ENCODE results near the gene FHOD3. TPM values are rescaled to one million over a fixed set of nuclear protein-coding genes. Genes with fewer than 3 reads are reported as not detected.

FHOD3 gene
- polyA plus RNA-seq, 4 donors = 0.22 to 8.1 (median 1.9) TPM

- FAIRE-seq (no peak), DNase-seq (no peak)
- Histone ChIP-seq H3K4me3 (ENCODE audit: low read depth in 1 of 3, low read length in 3 of 3) (no peak overlapping the region), H3K9me3 (ENCODE audit: control insufficient read depth in 2 of 2, insufficient read depth in 1 of 2, low read depth in 1 of 2, low read length in 1 of 2) (no peaks in the 10 kb centered on the region), H3K36me3 (ENCODE audit: control insufficient read depth in 3 of 3, insufficient read depth in 2 of 3, low read depth in 1 of 3, low read length in 3 of 3) (no peaks in the 10 kb centered on the region), H3K27ac (ENCODE audit: low read depth in 1 of 3, low read length in 2 of 3) (no peak overlapping the region), H3K27me3 (ENCODE audit: control insufficient read depth in 3 of 3, insufficient read depth in 3 of 3, low read length in 3 of 3) (peaks cover 0 to 11% (median 5%) of the 10 kb centered on the region in 3 donors), H3K4me1 (ENCODE audit: control insufficient read depth in 3 of 3, insufficient read depth in 2 of 3, low read depth in 1 of 3, low read length in 2 of 3) (no peaks in the 10 kb centered on the region)
- WGBS, 3 donors = 72 to 77% (median 74%) methylated on average over 7 of the region's 7 CpGs
Measured at GRCh38 chr18:36308711-36309435, 11.4 kb downstream of the FHOD3 start.

- no peaks in the 10 kb centered on the region for H3K9me3 ChIP-seq (ENCODE audit: control insufficient read depth in 2 of 2, insufficient read depth in 1 of 2, low read depth in 1 of 2, low read length in 1 of 2)
- 63 to 65% (median 63%) methylated on average over 11 of the region's 11 CpGs for WGBS, 3 donors
- FAIRE-seq = no peak
Measured at GRCh38 chr18:36309436-36310391, 12.2 kb downstream of the FHOD3 start.

DNA sequence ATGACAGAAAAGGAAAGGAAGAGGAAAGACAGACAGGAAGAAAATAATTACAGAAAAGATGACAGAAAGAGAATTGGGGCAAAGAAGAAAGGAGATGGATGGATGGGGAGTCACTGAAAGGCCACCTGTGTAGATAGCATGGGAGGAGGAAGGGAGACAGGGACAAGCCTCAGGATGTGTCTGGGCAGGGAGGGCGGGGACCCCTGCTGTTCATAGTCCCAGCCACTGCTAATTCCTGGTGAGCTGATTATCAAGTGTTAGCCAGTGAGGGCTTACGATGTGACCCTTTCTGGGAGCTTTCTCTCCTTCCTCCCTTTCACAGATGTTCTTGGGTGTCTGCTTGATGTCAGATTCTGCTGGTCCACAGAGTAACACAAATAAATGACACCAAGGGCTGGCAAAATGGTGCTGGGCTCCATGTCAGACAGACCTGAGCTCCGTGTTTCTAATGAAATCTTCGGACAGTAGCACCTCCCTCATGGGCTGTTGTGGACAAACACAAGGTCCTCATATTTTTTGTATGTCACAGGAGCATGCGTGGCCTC is 13.6 kb downstream of the FHOD3 start:
- Histone ChIP-seq H3K27ac (ENCODE audit: low read depth in 1 of 3, low read length in 2 of 3) (no peak overlapping the region), H3K36me3 (ENCODE audit: control insufficient read depth in 3 of 3, insufficient read depth in 2 of 3, low read depth in 1 of 3, low read length in 3 of 3) (no peaks in the 10 kb centered on the region), H3K27me3 (ENCODE audit: control insufficient read depth in 3 of 3, insufficient read depth in 3 of 3, low read length in 3 of 3) (peaks cover 0 to 8% (median 4%) of the 10 kb centered on the region in 3 donors), H3K4me1 (ENCODE audit: control insufficient read depth in 3 of 3, insufficient read depth in 2 of 3, low read depth in 1 of 3, low read length in 2 of 3) (no peaks in the 10 kb centered on the region), H3K9me3 (ENCODE audit: control insufficient read depth in 2 of 2, insufficient read depth in 1 of 2, low read depth in 1 of 2, low read length in 1 of 2) (no peaks in the 10 kb centered on the region), H3K4me3 (ENCODE audit: low read depth in 1 of 3, low read length in 3 of 3) (no peak overlapping the region)
- FAIRE-seq = no peak
- WGBS, 3 donors = 75 to 84% (median 83%) methylated on average over 5 of the region's 5 CpGs
- no peak for DNase-seq

More at GRCh38 chr18:36309436-36310391, 12.2 kb downstream of the FHOD3 start:
- Histone ChIP-seq H3K27ac (ENCODE audit: low read depth in 1 of 3, low read length in 2 of 3) (no peak overlapping the region), H3K4me3 (ENCODE audit: low read depth in 1 of 3, low read length in 3 of 3) (no peak overlapping the region), H3K27me3 (ENCODE audit: control insufficient read depth in 3 of 3, insufficient read depth in 3 of 3, low read length in 3 of 3) (peaks cover 0 to 11% (median 5%) of the 10 kb centered on the region in 3 donors), H3K36me3 (ENCODE audit: control insufficient read depth in 3 of 3, insufficient read depth in 2 of 3, low read depth in 1 of 3, low read length in 3 of 3) (no peaks in the 10 kb centered on the region), H3K4me1 (ENCODE audit: control insufficient read depth in 3 of 3, insufficient read depth in 2 of 3, low read depth in 1 of 3, low read length in 2 of 3) (no peaks in the 10 kb centered on the region)
- no peak for DNase-seq

DNA sequence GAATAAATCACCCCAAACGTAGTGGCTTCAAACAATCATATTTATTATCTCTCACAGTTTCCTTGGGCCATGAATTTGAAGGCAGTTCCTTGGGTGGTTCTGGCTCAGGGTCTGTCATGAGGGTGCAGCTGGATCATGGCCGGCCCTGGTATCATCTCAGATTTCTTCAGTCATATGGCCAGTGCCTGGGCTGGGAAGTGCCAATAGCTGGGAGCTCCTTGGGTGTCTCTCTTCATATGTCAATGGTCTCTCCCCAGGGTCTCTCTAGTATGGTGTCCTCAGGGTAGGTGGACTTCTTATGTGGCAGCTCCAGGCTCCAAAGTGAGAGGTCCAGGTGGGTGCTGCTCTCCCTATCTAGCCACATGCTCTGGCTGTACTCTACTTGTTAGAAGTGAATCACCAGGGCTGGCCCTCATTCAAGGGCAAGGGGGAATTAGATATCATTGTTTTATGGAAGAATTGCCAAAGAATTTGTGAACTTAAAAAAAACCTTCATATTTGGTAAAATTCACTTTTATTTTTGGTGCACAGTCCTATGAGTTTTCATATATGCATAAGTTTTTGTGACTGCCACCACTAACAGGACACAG is 15.4 kb downstream of the FHOD3 start:
- Histone ChIP-seq H3K36me3 (ENCODE audit: control insufficient read depth in 3 of 3, insufficient read depth in 2 of 3, low read depth in 1 of 3, low read length in 3 of 3) (no peaks in the 10 kb centered on the region), H3K4me1 (ENCODE audit: control insufficient read depth in 3 of 3, insufficient read depth in 2 of 3, low read depth in 1 of 3, low read length in 2 of 3) (no peaks in the 10 kb centered on the region), H3K27ac (ENCODE audit: low read depth in 1 of 3, low read length in 2 of 3) (no peak overlapping the region), H3K9me3 (ENCODE audit: control insufficient read depth in 2 of 2, insufficient read depth in 1 of 2, low read depth in 1 of 2, low read length in 1 of 2) (no peaks in the 10 kb centered on the region), H3K4me3 (ENCODE audit: low read depth in 1 of 3, low read length in 3 of 3) (no peak overlapping the region), H3K27me3 (ENCODE audit: control insufficient read depth in 3 of 3, insufficient read depth in 3 of 3, low read length in 3 of 3) (peaks cover 0 to 8% (median 4%) of the 10 kb centered on the region in 3 donors)
- no peak for FAIRE-seq
- 78 to 81% (median 79%) methylated on average over 2 of the region's 2 CpGs for WGBS, 3 donors
- no peak for DNase-seq

DNA sequence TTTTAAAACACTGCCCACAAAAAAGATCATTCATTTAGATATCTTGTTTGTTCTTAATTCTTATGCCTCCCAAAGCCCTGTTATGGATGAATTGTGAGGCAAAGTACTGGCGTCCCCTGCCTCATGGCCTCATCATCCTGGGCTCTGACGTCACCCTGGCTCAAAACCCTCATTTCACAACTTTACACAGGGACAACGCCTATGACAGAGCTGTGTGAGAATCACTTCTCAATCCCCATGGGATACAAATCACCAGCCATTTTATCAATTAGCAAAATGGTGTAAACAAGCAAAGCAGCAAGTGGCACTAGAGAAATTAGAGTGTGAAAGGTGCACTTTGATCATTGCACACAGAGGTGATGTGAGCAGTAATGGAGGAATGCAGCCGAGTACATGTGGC is 16.6 kb downstream of the FHOD3 start:
- no peaks in the 10 kb centered on the region for H3K9me3 ChIP-seq (ENCODE audit: control insufficient read depth in 2 of 2, insufficient read depth in 1 of 2, low read depth in 1 of 2, low read length in 1 of 2)
- H3K27me3 ChIP-seq (ENCODE audit: control insufficient read depth in 3 of 3, insufficient read depth in 3 of 3, low read length in 3 of 3) = peaks cover 0 to 4% (median 4%) of the 10 kb centered on the region in 3 donors
- DNase-seq = no peak
- FAIRE-seq = no peak
- H3K4me1 ChIP-seq (ENCODE audit: control insufficient read depth in 3 of 3, insufficient read depth in 2 of 3, low read depth in 1 of 3, low read length in 2 of 3) = no peaks in the 10 kb centered on the region
- WGBS, 3 donors = 63 to 72% (median 70%) methylated on average over 4 of the region's 4 CpGs
- no peak overlapping the region for H3K4me3 ChIP-seq (ENCODE audit: low read depth in 1 of 3, low read length in 3 of 3)
- no peak overlapping the region for H3K27ac ChIP-seq (ENCODE audit: low read depth in 1 of 3, low read length in 2 of 3)
- no peaks in the 10 kb centered on the region for H3K36me3 ChIP-seq (ENCODE audit: control insufficient read depth in 3 of 3, insufficient read depth in 2 of 3, low read depth in 1 of 3, low read length in 3 of 3)

DNA sequence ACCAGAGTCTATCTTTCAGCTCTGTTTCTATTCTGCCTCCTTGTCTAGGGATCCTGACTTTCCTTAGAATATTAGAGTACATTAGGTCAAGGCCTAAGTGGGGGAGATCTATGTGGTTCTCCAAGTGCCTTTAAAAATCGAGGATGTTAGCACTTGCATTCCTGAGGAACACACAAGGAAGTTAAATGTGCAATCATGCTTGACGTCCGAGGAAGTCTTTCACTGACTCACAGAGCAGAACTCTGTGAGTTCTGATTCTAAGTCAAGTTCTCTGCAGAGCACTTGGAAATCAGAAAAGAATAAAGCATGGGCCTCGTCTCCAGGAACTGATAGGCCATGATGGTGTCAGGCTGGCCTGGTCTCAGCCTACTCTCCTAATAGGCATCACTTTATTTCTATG is 17.2 kb downstream of the FHOD3 start:
- H3K27me3 ChIP-seq (ENCODE audit: control insufficient read depth in 3 of 3, insufficient read depth in 3 of 3, low read length in 3 of 3) = peaks cover 0 to 3% (median under 1%) of the 10 kb centered on the region in 3 donors
- H3K4me3 ChIP-seq (ENCODE audit: low read depth in 1 of 3, low read length in 3 of 3) = no peak overlapping the region
- no peaks in the 10 kb centered on the region for H3K9me3 ChIP-seq (ENCODE audit: control insufficient read depth in 2 of 2, insufficient read depth in 1 of 2, low read depth in 1 of 2, low read length in 1 of 2)
- FAIRE-seq (no peak), DNase-seq (no peak)
- no peak overlapping the region for H3K27ac ChIP-seq (ENCODE audit: low read depth in 1 of 3, low read length in 2 of 3)
- no peaks in the 10 kb centered on the region for H3K4me1 ChIP-seq (ENCODE audit: control insufficient read depth in 3 of 3, insufficient read depth in 2 of 3, low read depth in 1 of 3, low read length in 2 of 3)
- no peaks in the 10 kb centered on the region for H3K36me3 ChIP-seq (ENCODE audit: control insufficient read depth in 3 of 3, insufficient read depth in 2 of 3, low read depth in 1 of 3, low read length in 3 of 3)
- 53 to 56% (median 54%) methylated on average over 4 of the region's 4 CpGs for whole genome bisulfite sequencing, 3 donors

- Histone ChIP-seq H3K9me3 (ENCODE audit: control insufficient read depth in 2 of 2, insufficient read depth in 1 of 2, low read depth in 1 of 2, low read length in 1 of 2) (no peaks in the 10 kb centered on the region), H3K4me1 (ENCODE audit: control insufficient read depth in 3 of 3, insufficient read depth in 2 of 3, low read depth in 1 of 3, low read length in 2 of 3) (no peaks in the 10 kb centered on the region), H3K27me3 (ENCODE audit: control insufficient read depth in 3 of 3, insufficient read depth in 3 of 3, low read length in 3 of 3) (peaks cover 0 to 3% (median 0%) of the 10 kb centered on the region in 3 donors), H3K27ac (ENCODE audit: low read depth in 1 of 3, low read length in 2 of 3) (no peak overlapping the region), H3K36me3 (ENCODE audit: control insufficient read depth in 3 of 3, insufficient read depth in 2 of 3, low read depth in 1 of 3, low read length in 3 of 3) (no peaks in the 10 kb centered on the region), H3K4me3 (ENCODE audit: low read depth in 1 of 3, low read length in 3 of 3) (no peak overlapping the region)
- DNase-seq (no peak), FAIRE-seq (no peak)
- WGBS, 3 donors = 76 to 90% (median 88%) methylated on average over 10 of the region's 10 CpGs
Measured at GRCh38 chr18:36315736-36316135, 18.2 kb downstream of the FHOD3 start.

DNA sequence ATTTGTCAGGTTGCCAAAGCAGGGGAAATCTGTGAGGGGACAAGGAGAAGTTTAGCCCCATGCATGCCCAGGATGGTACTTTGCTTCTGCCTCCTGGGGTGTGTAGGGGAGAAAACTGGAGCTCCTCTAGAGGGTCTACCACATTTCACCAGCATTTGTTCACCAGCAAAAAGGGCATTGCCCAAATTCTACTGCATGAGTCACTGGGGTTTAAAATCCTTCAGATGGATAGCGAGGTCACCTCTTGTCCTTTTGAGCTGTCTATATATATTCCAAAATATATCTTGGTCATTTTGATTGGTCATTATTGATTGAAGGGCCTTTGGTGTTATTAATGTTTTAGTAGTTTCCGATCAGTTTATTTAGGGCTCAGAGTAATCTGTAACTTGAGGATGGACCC is 18.7 kb downstream of the FHOD3 start:
- H3K36me3 ChIP-seq (ENCODE audit: control insufficient read depth in 3 of 3, insufficient read depth in 2 of 3, low read depth in 1 of 3, low read length in 3 of 3) = no peaks in the 10 kb centered on the region
- H3K4me3 ChIP-seq (ENCODE audit: low read depth in 1 of 3, low read length in 3 of 3) = no peak overlapping the region
- peaks cover 0 to 3% (median 0%) of the 10 kb centered on the region in 3 donors for H3K27me3 ChIP-seq (ENCODE audit: control insufficient read depth in 3 of 3, insufficient read depth in 3 of 3, low read length in 3 of 3)
- H3K9me3 ChIP-seq (ENCODE audit: control insufficient read depth in 2 of 2, insufficient read depth in 1 of 2, low read depth in 1 of 2, low read length in 1 of 2) = no peaks in the 10 kb centered on the region
- 78 to 96% (median 91%) methylated on average over 2 of the region's 2 CpGs for WGBS, 3 donors
- DNase-seq (no peak), FAIRE-seq (no peak)
- no peak overlapping the region for H3K27ac ChIP-seq (ENCODE audit: low read depth in 1 of 3, low read length in 2 of 3)
- no peaks in the 10 kb centered on the region for H3K4me1 ChIP-seq (ENCODE audit: control insufficient read depth in 3 of 3, insufficient read depth in 2 of 3, low read depth in 1 of 3, low read length in 2 of 3)

Measured in small intestine (tissue), 7 donors.